NCI-H1105 treated with DMSO at 0.1 percent for 48 hours (cell line): ENCODE measurements around the gene KCNIP3.
"Not testable (repeated sequence)": the region's sequence is repeated elsewhere in the genome, so short reads cannot be mapped to it uniquely, and the experiment has no call there.

ENCODE experiments used
- DNase-seq: peaks from one replicate; lab custom pipeline; 2025; lab: John Stamatoyannopoulos, UW

The KCNIP3 gene

GRCh38 chr2:95346738-95347671, 49.9 kb downstream of the KCNIP3 start:
- no peak for DNase-seq

DNA sequence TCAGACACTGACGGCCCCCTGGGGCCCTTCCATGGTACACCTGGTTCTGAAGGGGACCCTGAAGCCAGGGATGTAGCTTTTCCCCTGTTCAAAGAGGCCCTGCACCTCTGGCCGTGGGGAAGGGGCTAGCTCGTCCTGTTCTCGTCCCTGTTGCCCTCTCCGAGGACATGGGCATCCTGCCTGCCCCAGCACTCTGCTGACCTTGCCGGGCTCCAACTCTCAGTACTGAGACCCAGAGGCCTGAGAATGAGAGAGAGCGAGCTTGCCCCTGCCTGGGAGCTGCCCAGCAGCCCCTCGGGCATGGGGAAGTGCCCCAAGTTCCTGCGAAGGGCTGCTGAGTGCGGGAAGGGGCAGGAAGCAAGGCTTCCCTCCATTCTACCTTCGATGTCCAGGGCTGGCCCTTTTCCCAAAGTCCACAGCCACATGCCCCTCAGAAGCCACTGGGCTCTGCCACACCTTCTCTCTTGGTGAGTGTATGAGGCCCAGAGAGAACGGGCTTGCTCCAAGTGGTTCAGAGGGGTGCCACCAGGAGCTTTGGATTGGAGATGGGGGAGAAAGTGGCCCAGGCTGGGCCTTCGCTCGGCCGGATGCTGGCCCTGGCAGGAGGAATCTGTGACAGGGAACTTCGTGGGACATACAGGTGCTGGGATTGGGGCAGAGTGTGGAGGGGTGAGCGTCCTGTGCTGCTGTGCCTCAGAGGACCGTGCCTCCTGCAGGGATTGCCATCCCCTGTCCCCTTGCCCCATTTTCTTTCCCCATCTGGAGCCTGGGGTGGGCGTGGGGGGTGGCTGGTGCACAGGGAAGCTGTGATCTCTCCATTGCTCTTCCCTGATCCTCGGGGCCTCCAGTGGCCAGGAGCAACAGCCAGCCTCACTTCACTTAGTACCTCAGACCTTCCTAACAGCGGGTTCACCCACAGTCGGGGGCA, 50.8 kb downstream of the KCNIP3 start:
- DNase-seq, result no peak

DNA sequence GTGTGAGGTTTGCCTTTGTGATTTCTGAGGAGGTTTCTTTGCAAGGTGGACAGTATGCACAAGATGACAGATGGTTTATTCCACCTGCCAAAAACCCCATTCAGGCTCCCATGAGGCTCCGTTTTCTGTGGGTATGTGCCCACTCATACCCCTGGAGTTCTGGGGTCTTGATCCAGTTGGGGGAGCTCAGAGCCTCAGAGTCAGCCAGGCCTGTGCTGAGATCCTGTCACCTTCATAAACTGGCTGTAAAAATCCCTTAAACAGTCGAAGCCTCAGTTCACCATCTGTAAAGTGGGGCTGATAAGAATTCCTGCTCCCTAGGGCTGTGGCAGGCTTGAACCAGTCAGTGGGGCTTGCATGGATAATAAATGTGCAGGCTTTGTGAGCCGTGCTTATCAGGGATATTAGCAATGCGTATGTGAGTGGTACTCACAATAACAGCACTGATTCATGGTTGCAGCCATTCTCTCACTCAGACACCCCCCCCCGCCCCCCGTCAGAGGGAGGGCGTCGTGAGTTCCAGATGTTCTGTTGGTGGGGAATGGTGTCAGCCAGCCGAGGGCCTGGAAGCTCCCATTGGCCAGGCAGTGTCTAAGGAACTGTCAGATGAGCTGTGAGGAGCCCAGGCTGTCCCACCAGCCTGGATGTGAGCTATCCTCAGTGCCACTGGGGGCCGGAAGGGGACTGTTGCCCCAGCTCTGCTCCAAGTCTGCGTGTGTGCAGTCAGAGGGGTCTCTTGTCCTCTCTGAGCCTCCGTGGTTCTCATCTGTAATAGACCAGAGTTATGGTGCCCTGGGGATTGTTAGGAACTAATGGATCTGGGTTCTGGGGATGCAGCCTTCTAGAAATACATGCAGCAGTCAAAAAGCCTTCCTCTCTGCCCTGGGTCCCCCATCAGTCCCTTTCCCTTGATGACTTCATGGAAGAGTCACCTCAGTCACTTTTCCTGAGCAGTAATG, 51.7 kb downstream of the KCNIP3 start:
- DNase-seq, result no peak

DNA sequence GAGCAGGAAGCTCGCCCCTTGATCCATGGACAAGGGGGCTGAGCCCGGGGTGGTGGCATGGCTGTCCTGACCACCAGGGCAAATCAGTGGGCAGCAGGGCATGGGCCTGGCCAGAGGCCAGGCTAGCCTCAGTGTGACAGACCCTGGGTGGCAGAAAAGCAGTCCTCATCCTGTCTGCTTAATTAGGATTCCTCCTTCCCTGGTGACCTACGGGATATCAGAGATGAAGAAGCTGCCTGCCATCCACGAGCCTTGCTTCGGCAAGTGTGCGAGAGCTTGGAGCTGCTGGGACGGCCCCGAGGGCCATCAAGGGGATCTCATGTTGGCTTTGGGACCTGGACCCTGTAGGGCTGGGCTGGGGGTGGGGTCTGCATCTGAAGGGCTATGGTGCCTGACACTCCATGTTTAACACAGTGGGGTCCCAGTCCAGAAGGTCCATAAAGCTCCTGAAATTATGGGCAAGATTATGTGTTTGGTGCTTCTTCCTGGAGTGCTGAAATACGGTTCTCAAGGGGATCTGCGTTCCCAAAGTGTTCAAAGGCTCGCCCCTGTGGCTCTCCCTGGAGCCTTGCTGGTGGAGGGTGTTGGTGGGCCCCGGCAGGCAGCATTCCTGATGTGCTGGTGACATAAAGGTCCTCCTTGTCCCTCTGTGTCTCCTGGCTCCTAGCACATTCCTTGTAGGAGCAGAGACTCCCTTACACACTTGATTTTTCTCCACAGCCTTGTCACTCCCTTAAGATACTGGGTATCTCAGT, 52.6 kb downstream of the KCNIP3 start:
- no peak for DNase-seq

- no peak for DNase-seq
Measured at GRCh38 chr2:95350368-95350767, 53.2 kb downstream of the KCNIP3 start.

GRCh38 chr2:95350774-95351597, 53.8 kb downstream of the KCNIP3 start:
- no peak for DNase-seq

DNA sequence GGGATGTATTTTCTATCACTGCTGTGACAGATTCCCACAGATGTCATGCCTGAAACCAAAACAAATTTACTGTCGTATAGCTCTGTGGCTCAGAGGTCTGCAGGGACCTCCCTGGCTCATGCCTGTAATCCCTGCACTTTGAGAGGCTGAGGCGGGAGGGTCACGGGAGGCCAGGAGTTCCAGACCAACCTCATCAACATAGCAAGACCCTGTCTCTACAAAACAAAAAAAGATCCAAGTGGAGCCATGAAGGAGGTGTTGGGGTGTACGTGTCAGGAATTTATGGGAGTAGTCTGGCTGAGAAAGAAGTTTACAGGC, 54.4 kb downstream of the KCNIP3 start:
- DNase-seq, result no peak

GRCh38 chr2:95352310-95353054, 55.3 kb downstream of the KCNIP3 start:
- no peak for DNase-seq

GRCh38 chr2:95353055-95353575, 56.0 kb downstream of the KCNIP3 start:
- no peak for DNase-seq

- DNase-seq, result no peak
Measured at GRCh38 chr2:95353613-95354468, 56.7 kb downstream of the KCNIP3 start.

- no peak for DNase-seq
Measured at GRCh38 chr2:95354469-95354901, 57.3 kb downstream of the KCNIP3 start.

DNA sequence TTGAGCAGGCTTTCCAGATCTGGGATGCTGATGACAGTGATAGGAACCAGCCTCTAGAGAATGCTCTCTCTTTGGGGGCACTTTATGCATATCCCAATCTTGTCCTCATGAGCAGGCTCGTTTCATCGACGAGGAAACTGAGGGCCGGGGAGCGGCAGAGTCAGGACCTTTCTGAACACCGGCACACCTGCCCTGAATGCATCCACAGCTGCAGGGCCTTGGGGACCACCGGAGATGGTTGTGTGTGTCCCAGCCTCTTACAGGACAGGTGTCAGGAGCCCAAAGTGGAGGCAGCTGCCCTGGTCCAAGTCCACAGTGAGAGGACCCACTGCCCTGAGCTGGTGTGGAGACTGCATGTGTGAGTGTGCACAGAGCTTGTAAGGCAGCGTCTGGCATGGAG, 57.8 kb downstream of the KCNIP3 start:
- DNase-seq, result no peak

DNA sequence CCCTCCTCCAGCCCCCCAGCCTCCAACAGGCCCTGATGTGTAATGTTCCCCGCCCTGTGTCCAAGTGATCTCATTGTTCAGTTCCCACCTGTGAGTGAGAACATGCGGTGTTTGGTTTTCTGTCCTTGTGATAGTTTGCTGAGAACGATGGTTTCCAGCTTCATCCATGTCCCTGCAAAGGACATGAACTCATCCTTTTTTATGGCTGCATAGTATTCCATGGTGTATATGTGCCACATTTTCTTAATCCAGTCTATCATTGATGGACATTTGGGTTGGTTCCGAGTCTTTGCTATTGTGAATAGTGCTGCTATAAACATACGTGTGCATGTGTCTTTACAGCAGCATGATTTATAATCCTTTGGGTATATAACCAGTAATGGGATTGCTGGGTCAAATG, 58.3 kb downstream of the KCNIP3 start:
- DNase-seq, result not testable (repeated sequence)

DNA sequence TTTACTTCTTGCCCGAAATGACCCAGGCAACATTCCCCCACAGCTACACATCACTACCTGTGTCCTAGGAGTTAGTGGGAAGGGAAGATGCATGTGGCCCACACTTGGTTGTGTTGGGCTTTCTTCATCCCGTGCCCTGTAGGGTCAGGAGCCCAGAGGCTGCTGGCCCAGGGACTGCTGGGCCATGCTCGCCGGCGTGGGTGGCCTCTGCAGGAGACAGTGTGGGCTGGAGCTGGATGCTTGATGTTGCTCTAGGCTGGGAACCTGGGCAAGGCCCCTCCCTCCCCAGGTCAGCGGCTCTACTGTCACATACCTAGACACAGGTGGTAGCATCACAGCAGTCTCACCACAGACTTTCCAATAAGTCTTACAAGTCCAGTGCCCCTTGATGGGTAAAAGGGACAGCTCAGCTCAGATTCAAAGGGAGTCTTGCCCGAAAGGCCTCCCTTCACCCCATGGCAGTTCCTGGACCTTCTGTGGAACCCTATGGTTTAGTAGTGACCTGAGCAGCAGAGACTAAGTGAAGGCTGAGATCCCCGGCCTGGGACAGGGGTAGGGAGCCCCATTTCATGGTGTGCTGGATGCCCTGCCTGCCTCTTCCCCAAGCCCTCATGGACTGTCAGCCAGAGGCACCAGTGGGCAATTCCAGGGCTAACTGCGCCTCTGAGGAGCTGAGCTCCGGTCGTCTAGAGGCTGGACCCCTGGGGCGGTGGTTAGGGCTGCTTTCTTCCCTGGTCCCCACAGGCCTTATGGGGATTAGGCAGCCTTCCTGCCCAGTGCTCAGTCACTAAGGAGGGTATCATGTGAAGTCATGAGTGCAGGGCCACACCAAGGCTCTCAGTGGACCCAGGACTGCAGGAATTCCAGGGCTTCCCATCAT, 59.9 kb downstream of the KCNIP3 start:
- DNase-seq, result no peak

GRCh38 chr2:95357717-95358280, 60.7 kb downstream of the KCNIP3 start:
- DNase-seq, result no peak

GRCh38 chr2:95359031-95359430, 61.9 kb downstream of the KCNIP3 start:
- DNase-seq, result no peak

DNA sequence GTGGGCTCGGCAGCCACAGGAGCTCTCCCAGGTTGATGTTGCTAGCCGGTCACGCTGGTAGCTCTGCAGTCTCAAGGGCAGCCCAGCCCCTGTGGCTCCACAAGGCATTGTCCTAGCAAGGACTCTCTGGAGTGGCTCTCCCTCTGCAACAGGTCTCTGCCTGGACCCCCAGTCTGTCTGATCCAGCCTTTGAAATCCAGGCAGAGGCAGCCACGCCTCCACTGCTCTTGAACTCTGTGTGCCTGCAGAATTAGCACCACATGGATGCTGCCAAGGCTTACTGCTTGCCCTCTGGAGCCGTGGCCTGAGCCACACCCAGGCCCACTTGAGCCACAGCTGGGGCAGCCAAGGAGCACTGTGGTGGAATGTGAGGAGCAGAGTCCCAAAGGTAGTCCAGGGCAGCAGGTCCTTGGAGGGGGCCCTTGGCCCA, 62.4 kb downstream of the KCNIP3 start:
- no peak for DNase-seq
